Peyer's patch (tissue), 4 donors: Measurements from ENCODE around the gene MBD4.

Source experiments
- CTCF ChIP-seq, 6 experiments: fragments of 450-650 bp in 4 of 6; fragments of 200-600 bp in 2 of 6; sonication (generic) in 1 of 6; IDR thresholded peaks; one replicate each; pipeline ENCODE4 v1.5.1; 2017 to 2019; ENCODE audit warnings: antibody characterized with exemption in 6 of 6, mild to moderate bottlenecking in 3 of 6, moderate library complexity in 1 of 6
- POLR2A ChIP-seq, 2 donors: fragments of 450-650 bp; IDR thresholded peaks; one replicate each; pipeline ENCODE4 v1.5.1; 2017; ENCODE audit warnings: antibody characterized with exemption in 2 of 2, mild to moderate bottlenecking in 2 of 2, moderate library complexity in 2 of 2

GRCh38 chr3:129485721-129486663 is 46.2 kb upstream of the MBD4 start:
- TF ChIP-seq CTCF (IDR thresholded peaks at IDR 0.05) (no peak), POLR2A (IDR thresholded peaks at IDR 0.05) (no peak)
